GM12874 (cell line): ENCODE measurements around the gene XXYLT1.

Source experiments
- TF ChIP-seq, protein P1 (sequence below): IDR thresholded peaks from 2 replicates; pipeline ENCODE4 v1.5.1; 2011; ENCODE audit warnings: low read depth, mild to moderate bottlenecking, control low read depth, low read length, moderate library complexity; ENCODE audit not compliant: insufficient read depth

Gene XXYLT1

DNA sequence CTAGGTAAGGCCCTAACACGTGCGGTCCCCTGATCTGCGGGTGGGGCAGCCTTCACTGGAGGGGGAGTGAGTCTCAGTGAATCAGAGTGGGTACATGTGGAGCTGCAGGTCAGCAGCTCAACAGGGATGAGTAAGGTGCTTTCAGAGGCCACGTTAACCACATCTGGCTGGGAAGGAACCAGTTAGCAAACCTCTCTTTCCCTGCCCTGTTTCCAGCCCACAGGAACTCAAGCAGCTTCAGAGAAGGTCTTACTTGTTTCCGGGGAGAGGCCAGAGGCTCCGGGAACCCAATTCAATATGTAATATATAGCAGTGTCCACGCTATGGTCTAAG is 175.3 kb downstream of the XXYLT1 start:
- TF ChIP-seq, protein P1, sequence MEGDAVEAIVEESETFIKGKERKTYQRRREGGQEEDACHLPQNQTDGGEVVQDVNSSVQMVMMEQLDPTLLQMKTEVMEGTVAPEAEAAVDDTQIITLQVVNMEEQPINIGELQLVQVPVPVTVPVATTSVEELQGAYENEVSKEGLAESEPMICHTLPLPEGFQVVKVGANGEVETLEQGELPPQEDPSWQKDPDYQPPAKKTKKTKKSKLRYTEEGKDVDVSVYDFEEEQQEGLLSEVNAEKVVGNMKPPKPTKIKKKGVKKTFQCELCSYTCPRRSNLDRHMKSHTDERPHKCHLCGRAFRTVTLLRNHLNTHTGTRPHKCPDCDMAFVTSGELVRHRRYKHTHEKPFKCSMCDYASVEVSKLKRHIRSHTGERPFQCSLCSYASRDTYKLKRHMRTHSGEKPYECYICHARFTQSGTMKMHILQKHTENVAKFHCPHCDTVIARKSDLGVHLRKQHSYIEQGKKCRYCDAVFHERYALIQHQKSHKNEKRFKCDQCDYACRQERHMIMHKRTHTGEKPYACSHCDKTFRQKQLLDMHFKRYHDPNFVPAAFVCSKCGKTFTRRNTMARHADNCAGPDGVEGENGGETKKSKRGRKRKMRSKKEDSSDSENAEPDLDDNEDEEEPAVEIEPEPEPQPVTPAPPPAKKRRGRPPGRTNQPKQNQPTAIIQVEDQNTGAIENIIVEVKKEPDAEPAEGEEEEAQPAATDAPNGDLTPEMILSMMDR: no peak

DNA sequence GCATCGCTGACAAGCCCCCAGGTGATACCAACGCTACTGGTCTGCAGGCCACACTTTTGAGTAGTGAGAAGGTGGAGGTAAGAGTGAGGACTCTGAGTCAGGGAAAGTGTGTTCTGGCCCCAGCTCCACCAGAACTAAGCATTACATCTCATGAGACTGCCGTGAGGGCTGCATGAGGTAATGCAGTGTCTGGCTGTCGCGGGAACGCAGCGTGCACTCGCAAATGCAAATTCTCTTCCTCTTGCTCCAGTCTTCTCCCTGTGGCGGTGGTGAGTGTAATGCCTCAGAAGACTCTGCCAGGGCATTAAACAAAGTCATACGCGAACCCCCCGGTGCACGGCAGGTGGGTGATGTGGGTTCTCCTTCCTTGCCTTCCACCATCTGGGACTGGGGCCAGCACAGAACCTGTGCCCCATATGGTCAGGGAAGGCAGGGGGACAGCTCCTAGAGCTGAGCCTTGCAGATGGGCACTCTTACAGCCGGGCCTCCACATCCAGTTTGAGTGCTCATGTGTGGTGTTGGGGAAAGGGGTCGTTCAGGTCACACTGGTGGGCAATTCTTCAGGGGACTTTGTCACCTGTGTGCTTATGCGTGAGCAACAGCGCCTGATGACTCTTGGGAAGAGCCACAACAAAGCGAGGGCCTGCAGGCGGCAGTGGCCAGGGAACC is 175.8 kb downstream of the XXYLT1 start:
- TF ChIP-seq, protein P1: no peak

DNA sequence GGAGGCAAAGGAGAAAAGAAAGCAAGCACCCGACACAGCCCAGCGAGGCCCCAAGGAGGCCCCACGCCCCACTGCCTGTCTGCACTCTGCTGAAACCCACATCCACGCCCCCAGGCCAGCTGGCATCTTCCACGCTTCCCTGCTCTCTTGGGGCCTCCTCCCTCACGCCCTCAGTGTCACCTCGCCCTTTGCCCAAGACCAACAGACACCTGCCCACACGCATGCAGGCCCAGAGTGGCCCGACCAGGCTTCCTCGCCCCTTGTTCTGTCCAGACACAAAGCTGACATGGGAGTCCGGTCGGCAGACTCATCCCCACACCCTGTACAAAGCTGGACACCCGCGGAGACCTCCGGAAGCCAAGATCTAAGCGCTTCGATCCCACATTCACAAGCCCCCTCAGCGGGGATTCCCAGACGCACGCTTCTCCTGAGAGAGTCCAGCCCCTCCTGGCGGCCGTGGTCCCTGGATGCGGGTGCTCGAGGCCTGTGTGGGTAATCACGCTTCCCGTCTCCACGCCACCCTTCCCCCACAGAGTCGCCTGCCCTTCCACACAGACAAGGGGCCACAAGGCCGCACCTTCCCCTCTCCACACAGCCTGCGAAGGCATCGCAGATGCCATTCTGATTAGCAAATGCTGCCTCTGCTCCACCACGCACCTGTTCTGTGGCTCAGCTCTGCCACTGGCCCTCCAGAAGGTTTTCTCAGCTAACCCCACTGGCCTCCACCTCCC is 176.6 kb downstream of the XXYLT1 start:
- TF ChIP-seq, protein P1: no peak

DNA sequence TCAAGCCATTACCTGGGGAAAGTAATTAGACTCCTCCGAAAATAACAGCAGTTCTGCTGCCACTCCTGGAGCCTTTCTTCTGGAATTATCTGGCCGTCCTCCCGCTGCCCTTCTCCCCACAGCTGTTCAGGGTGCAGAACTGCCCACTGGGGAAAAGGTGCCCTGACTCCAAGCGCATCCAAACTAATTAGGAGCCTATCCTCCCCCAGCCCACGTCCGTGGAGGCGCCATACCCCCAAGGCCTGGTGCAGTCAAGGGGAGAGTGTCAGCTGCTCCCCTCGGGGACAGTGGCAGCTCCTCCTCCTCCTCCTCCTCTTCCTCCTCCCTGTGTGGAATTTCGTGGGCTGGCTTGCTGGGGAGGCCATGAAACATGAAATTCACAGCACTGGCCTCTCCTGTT is 177.2 kb downstream of the XXYLT1 start:
- TF ChIP-seq, protein P1: no peak

DNA sequence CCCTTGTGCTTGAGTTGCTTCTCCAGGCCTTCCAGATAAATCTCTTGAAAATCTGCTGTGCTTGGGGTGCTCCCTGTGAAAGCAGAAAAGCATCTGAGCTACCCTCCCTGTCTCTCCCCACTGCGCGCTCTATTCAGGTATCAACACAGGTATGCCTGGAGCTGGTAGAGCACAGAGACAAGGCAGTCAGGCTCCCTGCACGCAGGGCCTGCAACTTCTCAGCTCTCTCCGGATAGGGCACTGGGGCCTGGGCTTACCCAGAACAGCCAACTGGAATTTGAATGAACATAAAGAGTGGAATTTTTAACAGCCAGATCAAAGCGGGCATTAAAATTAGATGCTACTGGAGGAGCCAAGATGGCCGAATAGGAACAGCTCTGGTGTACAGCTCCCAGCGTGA is 183.6 kb downstream of the XXYLT1 start:
- TF ChIP-seq, protein P1: no peak

DNA sequence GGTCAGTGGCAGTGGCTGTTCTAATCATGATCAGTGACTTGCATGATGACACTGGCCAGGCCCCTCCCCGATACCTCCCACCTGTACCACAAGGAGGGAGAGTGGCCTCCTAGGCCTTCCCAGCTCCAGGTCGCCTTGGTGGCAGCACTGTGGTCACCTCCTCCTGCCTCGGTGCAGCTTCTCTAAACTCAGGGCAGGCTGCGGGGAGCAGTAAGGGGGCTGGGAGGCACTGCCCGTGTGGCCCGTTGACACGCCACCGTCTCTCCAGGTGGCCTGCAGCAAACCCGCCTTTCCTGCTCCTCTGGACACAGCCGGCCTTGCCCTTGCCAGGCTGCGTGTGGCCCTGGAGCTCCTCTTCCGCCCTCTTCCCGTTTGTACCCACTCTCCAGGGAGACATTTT is 184.1 kb downstream of the XXYLT1 start:
- TF ChIP-seq, protein P1: no peak

DNA sequence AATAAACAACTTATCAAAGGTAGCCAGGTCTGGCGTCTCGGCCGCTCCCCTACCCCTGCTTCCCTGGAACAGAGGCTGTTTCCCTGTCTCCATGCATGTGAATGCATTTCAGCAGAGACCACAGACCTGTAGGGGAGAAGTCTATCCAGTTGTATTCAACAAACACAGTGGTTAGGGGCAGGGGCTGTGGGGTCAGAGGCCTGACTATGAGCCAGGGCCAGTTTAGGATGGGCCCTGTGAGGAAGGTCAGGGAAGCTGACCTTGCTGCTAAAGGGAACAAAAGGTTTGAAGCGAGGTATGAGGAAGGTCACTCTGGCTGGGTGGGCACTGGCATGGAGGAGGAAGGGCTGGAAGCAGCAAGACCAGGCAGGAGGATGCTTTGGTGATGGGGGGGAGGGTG is 184.6 kb downstream of the XXYLT1 start:
- TF ChIP-seq, protein P1: no peak
